Prostate gland (tissue), 2 donors: Measurements from ENCODE around the gene MPZ.
"Not testable (repeated sequence)": the region's sequence is repeated elsewhere in the genome, so short reads cannot be mapped to it uniquely, and the experiment has no call there.

Experiments
- CTCF ChIP-seq, 4 experiments: fragments of 200-600 bp in 2 of 4; fragments of 450-650 bp in 2 of 4; sonication (generic) in 2 of 4; IDR thresholded peaks; 1 replicate in 3 of 4; 2 replicates in 1 of 4; pipeline ENCODE4 v1.5.1; 2016 to 2019; ENCODE audit warnings: antibody characterized with exemption in 4 of 4, mild to moderate bottlenecking in 2 of 4, moderate library complexity in 2 of 4
- POLR2A ChIP-seq: fragments of 450-650 bp; IDR thresholded peaks from one replicate; pipeline ENCODE4 v1.6.1; 2016; ENCODE audit warnings: antibody characterized with exemption, mild to moderate bottlenecking
- POLR2AphosphoS5 ChIP-seq: sonication (generic); formaldehyde crosslinking; IDR thresholded peaks from one replicate; pipeline ENCODE4 v1.6.1; 2017; ENCODE audit warnings: antibody characterized with exemption

DNA sequence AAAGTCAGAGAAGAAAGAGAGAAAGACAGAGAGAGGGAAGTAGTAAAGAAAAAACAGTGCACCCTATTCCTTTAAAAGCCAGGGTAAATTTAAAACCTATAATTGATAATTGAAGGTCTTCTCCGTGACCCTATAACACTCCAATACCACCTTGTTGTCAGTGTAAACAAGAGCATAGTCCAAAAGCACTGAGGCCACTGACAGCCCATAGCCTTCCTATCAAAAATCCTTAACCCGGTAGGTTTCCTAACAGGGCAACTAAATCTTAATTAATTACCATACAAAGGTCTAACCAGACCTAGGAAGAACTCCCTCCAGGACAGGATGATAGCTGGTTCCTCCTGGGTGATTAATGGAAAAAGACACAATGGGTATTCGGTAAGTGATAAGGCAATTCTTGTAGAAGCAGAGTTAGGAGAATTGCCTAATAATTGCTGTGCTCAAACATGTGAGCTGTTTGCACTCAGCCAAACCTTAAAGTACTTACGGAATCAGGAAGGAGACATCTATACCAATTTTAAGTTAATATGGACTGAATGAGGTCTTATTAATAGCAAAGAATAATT lies 53.7 kb downstream of the MPZ start:
- not testable (repeated sequence) for TF ChIP-seq CTCF (IDR thresholded peaks at IDR 0.05); POLR2A; POLR2AphosphoS5
